SW480 (cell line): ENCODE data around the gene BNC2.
"Not testable (repeated sequence)": the region's sequence is repeated elsewhere in the genome, so short reads cannot be mapped to it uniquely, and the experiment has no call there.

Source experiments
- DNase-seq: peaks from one replicate; pipeline ENCODE4 v3.0.0-alpha.2; 2016; ENCODE audit warnings: low spot score

Gene BNC2, protein sequence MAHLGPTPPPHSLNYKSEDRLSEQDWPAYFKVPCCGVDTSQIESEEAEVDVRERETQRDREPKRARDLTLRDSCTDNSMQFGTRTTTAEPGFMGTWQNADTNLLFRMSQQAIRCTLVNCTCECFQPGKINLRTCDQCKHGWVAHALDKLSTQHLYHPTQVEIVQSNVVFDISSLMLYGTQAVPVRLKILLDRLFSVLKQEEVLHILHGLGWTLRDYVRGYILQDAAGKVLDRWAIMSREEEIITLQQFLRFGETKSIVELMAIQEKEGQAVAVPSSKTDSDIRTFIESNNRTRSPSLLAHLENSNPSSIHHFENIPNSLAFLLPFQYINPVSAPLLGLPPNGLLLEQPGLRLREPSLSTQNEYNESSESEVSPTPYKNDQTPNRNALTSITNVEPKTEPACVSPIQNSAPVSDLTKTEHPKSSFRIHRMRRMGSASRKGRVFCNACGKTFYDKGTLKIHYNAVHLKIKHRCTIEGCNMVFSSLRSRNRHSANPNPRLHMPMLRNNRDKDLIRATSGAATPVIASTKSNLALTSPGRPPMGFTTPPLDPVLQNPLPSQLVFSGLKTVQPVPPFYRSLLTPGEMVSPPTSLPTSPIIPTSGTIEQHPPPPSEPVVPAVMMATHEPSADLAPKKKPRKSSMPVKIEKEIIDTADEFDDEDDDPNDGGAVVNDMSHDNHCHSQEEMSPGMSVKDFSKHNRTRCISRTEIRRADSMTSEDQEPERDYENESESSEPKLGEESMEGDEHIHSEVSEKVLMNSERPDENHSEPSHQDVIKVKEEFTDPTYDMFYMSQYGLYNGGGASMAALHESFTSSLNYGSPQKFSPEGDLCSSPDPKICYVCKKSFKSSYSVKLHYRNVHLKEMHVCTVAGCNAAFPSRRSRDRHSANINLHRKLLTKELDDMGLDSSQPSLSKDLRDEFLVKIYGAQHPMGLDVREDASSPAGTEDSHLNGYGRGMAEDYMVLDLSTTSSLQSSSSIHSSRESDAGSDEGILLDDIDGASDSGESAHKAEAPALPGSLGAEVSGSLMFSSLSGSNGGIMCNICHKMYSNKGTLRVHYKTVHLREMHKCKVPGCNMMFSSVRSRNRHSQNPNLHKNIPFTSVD

DNA sequence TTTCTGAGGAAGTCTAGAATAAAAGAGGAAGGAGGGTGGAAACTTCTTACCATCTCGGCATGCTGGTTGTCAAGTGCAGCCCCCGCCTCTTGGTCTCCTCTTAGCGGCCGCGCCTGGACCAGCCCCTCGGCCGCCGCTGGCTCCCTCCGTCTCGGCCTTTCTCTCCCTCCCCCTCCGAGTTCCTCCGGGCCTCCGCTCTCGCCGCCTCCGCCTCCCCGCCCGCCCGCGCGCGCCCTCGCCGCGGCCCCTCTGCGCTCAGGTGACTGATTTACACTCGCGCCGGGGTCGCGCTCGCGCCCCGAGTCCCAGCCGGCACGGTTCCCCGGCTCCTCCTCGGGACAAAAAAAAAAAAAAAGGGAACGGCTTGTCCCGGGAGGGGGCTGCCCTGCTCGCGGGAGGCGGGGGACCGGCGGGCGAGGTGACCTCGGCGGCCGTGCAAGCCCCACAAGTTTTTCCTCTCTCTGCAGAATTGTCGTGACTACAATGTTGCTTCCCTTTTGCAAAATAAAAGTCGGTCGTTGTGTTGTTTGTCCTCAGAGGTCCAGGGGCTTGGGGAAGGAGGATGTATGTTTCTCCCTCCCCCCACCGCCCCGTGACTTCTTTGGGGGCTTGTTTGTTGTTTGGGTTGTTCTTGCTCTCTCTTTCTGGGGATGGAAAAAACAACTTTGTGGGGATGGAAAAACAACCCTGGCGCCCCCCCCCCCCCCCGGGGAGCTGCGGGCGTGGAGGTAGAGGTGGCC lies at the start of gene BNC2:
BNC2 (minus strand) TSS at position 75 of the 740 bp plus-strand sequence; CDS start at position 53, 22 bp downstream.
- DNase-seq, result no peak

- DNase-seq, result no peak
Measured at GRCh38 chr9:16918920-16919319, 48.5 kb upstream of the BNC2 start.

DNA sequence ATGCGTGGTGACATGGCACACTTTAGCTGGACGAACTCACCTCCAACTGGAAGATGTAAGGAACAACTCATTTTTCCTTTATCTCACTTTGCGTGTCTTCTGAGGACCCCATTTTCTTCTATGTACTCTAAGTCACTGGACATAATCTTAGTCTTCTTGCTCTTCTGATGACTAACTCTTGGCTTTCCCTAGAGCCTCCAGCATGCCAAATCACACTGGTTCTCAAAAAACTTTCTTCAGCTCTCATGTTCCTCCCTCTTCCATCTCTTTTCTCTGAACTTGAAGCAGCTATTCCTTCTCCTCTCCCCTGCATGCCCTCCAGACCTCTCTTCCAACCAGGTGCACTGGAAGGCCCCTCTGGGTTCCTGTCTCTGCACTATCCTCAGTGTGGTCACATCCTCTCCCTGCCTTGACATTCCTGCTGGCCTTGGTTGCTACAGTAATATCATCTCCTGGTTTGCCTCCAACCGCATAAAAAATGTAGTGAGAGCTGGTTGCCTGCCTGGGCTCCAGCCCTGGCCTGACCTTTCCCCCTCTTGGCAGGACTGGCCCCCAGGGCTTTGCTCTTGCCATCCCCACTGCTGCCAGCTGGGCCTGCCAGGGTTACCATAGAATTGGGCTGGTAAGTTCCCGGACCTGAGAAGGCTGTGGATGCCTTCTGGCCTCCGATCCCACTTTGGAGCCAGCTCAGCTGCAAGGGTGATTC lies 44.8 kb upstream of the BNC2 start:
- DNase-seq, result no peak

DNA sequence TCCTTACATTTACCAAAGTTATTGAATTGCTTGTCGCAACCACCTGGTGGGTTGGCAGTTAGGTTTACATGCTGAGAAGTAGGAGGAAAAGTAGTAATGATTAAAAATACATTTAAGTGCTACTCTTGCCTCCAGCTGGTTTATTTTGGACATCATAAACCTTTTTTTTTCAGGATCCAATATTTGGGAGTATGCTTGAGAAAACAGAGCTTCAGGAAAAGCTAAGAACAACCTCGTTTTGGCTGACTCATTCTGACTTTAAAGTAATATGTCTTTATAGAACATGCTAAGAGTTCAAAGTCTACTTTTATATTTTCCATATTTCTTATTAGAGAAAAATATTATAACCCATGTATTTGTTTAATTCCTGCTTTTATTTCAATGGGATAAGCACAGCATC lies 41.7 kb upstream of the BNC2 start:
- no peak for DNase-seq

GRCh38 chr9:16908206-16908605 lies 37.7 kb upstream of the BNC2 start:
- DNase-seq, result not testable (repeated sequence)

GRCh38 chr9:16904655-16905054 lies 34.2 kb upstream of the BNC2 start:
- DNase-seq, result no peak

DNA sequence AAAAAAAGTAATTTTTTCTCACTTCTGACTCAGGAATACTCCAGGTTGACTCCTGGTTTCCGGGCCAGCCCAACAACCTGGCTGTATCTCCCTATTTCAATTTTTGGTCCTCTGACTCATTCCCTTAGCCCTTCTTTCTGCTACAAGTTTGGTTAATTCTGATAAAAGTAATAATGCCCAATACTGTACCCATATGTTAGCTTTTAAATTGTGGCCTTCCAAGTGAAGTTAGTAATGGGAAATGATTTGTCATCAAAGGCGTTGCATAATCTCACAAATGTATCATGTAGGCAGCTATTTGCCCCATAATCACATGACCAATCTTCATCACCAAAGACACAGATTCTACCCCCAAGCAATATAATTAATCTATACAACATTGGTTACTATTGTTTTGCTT lies 31.1 kb upstream of the BNC2 start:
- no peak for DNase-seq

DNA sequence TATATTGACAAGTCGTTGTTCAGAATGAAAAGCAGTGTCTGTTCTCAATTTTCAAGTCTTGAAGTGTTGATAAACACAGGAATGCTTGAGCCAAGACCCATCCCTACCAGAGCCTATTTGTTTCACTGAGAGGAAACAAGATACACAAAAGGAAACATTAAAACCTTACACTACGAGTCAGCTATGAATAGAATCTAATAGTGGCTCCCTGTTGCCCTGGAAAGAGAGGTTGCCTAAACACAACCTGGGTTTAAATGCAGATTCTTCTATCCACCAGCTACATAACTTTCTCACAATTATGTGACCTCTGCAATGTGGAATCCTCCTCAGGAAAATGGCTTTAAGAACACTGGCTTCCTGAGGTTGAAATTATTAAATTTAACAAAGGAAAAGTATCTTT lies 29.1 kb upstream of the BNC2 start:
- DNase-seq, result no peak

- DNase-seq, result no peak
Measured at GRCh38 chr9:16898464-16898863, 28.0 kb upstream of the BNC2 start.

DNA sequence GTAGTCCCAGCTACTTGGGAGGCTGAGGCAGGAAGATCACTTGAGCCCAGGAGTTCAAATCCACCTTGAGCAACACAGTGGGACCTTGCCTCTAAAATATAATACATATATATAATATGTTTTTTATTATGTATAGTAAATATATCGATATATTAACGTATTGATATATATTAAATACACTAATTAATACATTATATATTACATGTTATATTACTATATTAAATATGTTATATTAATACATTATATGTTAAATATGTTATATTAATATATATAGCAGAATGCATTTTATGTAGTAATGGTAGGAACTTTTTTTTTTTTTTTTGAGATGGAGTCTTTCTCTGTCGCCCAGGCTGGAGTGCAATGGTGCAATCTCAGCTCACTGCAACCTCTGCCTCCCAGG lies 18.1 kb upstream of the BNC2 start:
- no peak for DNase-seq

GRCh38 chr9:16885931-16886330 lies 15.5 kb upstream of the BNC2 start:
- DNase-seq, result no peak

DNA sequence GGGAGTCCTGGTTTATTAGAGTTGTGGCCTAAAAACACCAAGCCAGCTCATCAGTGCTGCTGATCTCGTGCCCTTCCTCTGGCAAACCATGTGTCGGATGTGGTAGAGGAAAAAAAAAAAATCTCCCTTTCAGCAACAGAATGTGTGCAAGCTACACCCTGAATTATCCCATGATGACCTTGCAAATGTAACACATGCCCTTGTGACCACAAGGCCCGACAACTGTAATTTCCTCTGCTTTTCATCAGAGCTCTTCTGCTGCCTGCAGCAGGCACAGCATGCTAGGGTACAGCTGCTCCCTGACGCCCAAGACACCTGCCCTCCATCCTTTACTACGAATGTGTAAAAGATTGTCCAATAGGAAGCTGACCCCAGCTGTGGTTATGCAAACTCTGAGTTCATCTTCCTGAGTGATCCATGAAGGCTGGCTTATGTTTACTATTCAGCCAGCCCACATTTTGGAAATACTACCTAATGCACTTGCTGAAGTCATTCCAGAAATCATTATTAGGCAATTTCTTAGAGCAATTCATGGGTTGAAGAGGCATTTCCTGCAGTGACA lies 14.6 kb upstream of the BNC2 start:
- peak; percentile 84 for DNase-seq

GRCh38 chr9:16884373-16884772 lies 13.9 kb upstream of the BNC2 start:
- DNase-seq, result no peak

- no peak for DNase-seq
Measured at GRCh38 chr9:16883586-16883985, 13.1 kb upstream of the BNC2 start.

DNA sequence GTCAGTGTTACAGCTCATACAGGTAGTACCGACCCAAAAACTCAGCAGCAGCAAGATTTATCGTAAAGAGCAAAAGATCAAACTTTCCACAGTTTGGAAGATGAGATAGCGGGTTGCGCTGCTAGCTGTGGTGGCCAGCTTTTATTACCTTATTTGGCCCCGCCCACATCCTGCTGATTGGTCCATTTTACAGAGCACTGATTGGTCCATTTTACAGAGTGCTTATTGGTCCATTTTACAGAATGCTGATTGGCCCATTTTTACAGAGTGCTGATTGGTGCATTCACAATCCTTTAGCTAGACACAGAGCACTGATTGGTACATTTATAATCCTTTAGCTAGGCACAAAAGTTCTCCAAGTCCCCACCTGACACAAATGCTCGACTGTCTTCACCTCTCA lies 12.0 kb upstream of the BNC2 start:
- DNase-seq, result not testable (repeated sequence)

DNA sequence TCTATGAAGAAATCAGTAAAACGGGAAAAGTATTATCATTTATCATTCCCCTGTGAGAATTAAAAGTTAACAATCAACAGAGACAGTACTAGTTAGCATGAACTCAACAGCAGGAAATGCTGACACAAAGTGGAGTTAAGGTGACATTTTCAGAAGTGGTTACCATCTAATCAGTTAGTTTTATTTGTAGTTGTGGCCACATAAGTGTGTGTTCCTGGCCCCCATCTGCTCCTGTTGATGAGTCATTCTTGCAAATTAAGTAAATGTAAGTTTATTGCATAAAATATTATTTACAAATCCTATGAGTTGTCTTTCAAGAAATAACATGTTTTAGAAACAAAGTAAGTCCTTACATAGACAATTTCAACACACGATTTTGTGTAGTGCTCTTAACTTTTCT lies 8.9 kb upstream of the BNC2 start:
- DNase-seq, result no peak

DNA sequence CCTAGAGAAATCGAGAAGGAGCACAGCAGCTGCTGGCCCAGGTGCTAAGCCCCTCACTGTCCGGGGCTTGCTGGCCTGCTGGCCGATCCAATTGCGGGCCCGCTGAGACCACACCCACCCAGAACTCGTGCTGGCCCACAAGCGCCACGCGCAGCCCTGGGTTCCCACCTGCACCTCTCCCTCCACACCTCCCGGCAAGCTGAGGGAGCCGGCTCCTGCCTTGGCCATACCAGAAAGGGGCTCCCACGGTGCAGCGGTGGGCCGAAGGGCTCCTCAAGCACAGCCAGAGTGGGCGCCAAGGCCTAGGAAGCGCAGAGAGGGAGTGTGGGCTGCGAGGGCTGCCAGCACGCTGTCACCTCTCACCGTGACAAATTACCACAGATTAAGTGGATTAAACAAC lies 6.8 kb upstream of the BNC2 start:
- DNase-seq, result no peak

- no peak for DNase-seq
Measured at GRCh38 chr9:16873126-16873802, 2.8 kb upstream of the BNC2 start.

DNA sequence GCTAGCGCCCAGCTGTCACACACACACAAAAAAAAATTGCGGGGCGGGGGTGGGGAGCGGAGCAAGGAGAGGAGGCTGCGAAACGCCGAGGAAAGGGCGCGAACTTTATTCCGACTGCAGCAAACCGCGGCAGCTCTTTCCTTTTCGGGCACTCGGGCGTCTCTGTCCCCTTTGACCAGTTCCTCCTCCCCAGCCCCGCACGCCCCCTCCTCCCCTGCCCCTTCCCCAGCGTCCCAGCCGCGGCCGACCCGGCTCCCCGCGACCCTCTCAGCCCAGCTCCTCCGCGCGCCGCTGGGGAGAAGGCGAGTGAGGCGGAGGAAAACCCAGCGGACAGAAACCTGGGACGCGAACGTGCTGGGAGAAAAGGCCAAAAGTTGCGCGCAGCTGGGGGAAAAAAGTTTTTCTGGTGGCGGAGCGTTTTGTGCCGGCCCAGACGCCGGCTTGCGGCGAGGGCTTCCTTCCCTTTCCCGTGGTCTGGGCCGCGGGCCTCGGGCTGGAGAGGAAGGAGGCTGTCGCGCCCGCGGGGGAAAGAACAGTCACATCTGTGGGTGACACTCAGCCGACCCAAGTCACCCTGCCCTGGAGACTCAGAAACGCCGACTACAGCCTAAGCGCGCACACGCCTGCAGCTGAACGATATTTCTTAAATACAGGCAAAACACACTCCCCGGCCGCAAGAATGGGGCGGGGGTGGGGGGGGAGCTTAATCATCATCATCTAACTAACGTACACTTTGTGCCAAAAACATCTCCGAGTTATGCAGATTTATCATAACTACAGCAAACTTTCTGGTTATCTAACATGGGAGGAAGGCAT lies 1.1 kb upstream of the BNC2 start:
- DNase-seq, result no peak
